Measurements from ENCODE around the gene PMFBP1.
"Not testable (repeated sequence)": the region's sequence is repeated elsewhere in the genome, so short reads cannot be mapped to it uniquely, and the experiment has no call there.

Gene PMFBP1

GRCh38 chr16:72104905-72105304, 67.0 kb downstream of the PMFBP1 start:
- DNase-seq, result no peak

- no peak for DNase-seq
Observed at GRCh38 chr16:72101195-72101594, 70.8 kb downstream of the PMFBP1 start.

GRCh38 chr16:72099377-72099818, 72.6 kb downstream of the PMFBP1 start:
- DNase-seq, result peak; percentile 54

- no peak for DNase-seq
Observed at GRCh38 chr16:72098936-72099335, 73.0 kb downstream of the PMFBP1 start.

GRCh38 chr16:72094266-72094610, 77.7 kb downstream of the PMFBP1 start:
- no peak for DNase-seq

GRCh38 chr16:72093448-72094265, 78.3 kb downstream of the PMFBP1 start, which contains the start of the genes DHX38 and TXNL4B:
DHX38 (plus strand) TSS chr16:72093847; CDS start chr16:72096158, 2,311 bp downstream.
TXNL4B (minus strand) TSS chr16:72093620; CDS start chr16:72090749, 2,871 bp downstream.
- peak; percentile 96 for DNase-seq

GRCh38 chr16:72092832-72093447, 79.0 kb downstream of the PMFBP1 start:
- DNase-seq, result no peak

- DNase-seq, result no peak
Observed at GRCh38 chr16:72091217-72091616, 80.7 kb downstream of the PMFBP1 start.

GRCh38 chr16:72085002-72085401, 87.0 kb downstream of the PMFBP1 start:
- no peak for DNase-seq

- DNase-seq, result no peak
Observed at GRCh38 chr16:72084445-72084844, 87.5 kb downstream of the PMFBP1 start.

- no peak for DNase-seq
Observed at GRCh38 chr16:72083778-72084404, 88.1 kb downstream of the PMFBP1 start.

GRCh38 chr16:72076991-72077706, 94.8 kb downstream of the PMFBP1 start:
- DNase-seq, result not testable (repeated sequence)

- not testable (repeated sequence) for DNase-seq
Observed at GRCh38 chr16:72075067-72075466, 96.9 kb downstream of the PMFBP1 start.

- DNase-seq, result no peak
Observed at GRCh38 chr16:72073560-72074230, 98.3 kb downstream of the PMFBP1 start.

GRCh38 chr16:72072514-72073342, 99.2 kb downstream of the PMFBP1 start:
- DNase-seq, result no peak

Measured in CD4-positive, alpha-beta T cell treated with Interleukin-12 subunit alpha and Interleukin-12 subunit beta, for 1 hour (primary cell).